Measurements from ENCODE around the gene BAIAP3. TPM values are rescaled to one million over a fixed set of nuclear protein-coding genes. Genes with fewer than 3 reads are reported as not detected.
A peak's percentile ranks its signal among the peaks of the same experiment; 100 is the strongest.

Gene BAIAP3
- total RNA-seq, 2 experiments from 2014 or later = 3.4 to 3.9 TPM

DNA sequence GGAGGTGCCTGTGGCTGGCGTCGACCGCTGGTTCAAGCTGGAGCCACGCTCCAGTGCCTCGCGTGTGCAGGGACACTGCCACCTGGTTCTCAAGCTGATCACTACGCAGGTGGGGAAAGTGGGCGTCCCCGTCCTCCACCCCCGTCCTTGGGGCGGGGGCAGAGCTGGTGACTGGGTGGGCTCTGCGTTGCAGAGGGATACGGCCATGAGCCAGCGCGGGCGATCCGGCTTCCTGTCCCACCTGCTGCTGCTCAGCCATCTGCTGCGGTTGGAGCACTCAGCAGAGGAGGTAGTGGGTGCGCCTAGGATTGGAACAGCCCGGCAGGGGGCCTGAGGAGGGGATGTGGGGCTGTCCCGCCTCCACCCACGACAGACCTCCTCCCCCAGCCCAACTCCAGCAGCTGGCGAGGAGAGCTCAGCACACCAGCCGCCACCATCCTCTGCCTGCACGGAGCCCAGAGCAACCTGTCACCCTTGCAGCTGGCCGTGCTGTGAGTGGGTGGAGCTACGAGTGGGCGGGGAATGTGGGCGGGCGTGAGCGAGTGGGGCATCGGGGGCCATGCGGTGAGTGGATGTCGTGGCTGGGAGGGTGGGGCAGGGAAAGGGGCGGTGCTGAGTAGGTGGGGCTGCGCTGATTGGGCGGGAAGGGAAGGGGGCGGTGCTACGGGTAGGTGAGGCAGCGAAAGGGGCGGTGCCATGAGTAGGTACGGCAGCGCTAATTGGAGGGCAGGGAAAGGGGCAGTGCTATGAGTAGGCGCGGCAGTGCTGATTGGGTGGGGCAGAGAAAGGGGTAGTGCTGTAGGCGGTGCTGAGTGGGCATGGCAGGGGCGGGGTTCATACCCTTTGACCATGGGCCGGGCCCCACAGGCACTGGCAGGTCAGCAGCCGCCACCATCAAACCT, 9.3 kb downstream of the BAIAP3 start:
- Mint-ChIP-seq H3K27ac (no peak overlapping the region), H3K4me3 (peak overlapping the region; percentile 56), H3K4me1 (peaks cover 13% of the 10 kb centered on the region), H3K36me3 (ENCODE audit: low read depth) (no peaks in the 10 kb centered on the region), H3K9me3 (no peaks in the 10 kb centered on the region), H3K27me3 (no peaks in the 10 kb centered on the region)
- peak; percentile 96 for DNase-seq
- ChIA-PET CTCF (interaction anchor here (1.0 to 1.9 kb wide), 4 partner anchors 11 to 269 kb away, joined by 3 to 6 read pairs (median 5); partner anchors contain the start of genes CRAMP1, IFT140 and UQCC4), POLR2A (interaction anchor here (0.6 to 2.5 kb wide), 7 partner anchors 11 to 813 kb away, joined by 3 to 12 read pairs (median 3); partner anchors contain the start of genes JPT2, TRAF7, UBE2I and UQCC4)

DNA sequence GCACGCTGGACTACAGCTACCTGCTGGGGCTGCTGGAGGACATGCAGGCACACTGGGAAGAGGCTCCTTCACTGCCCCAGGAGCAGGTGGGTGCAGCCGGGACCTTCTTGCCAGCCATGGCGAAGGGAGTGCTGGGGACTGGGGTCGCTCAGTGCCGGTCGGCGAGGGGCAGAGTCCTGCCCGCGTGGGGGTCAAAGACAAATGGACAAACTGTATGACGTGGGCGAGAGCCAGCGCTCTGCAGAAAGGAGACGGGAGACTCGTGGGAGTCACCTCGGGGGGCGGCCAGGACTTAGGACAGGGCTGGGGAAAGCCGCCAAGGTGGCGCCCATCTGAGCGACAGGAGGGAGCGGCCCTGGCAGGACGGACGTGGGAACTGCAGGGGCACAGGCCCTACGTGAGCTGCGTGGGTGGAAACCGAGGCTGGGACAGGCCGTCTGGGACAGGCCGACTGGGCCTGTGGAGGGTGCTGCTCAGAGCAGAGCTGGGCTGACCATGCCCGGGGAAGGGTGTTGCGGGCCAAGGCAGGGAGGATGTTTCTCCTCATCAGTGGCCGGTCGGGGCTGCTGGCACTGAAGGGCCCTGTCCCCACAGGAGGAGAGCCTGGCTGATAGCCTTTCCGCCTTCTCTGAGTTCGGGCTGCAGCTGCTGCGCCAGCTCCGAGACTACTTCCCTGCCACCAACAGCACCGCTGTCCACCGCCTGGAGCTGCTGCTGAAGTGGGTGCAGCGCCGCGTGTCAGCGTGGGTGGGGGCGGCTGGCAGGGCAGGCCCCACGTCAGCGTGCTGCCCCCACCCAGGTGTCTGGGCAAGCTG, 10.2 kb downstream of the BAIAP3 start:
- no peaks in the 10 kb centered on the region for H3K9me3 Mint-ChIP-seq
- no peak for DNase-seq
- peaks cover 13% of the 10 kb centered on the region for H3K4me1 Mint-ChIP-seq
- H3K27ac Mint-ChIP-seq = no peak overlapping the region
- POLR2A ChIA-PET = interaction anchor here (1.0 to 2.5 kb wide), 5 partner anchors 12 to 812 kb away, joined by 3 to 12 read pairs (median 3); partner anchors contain the start of genes JPT2, TRAF7 and UBE2I
- no peaks in the 10 kb centered on the region for H3K27me3 Mint-ChIP-seq
- CTCF ChIA-PET = interaction anchor here (1.0 to 1.9 kb wide), 4 partner anchors 11 to 268 kb away, joined by 3 to 6 read pairs (median 5); partner anchors contain the start of genes CRAMP1, IFT140 and UQCC4
- no peak overlapping the region for H3K4me3 Mint-ChIP-seq
- no peaks in the 10 kb centered on the region for H3K36me3 Mint-ChIP-seq (ENCODE audit: low read depth)

GRCh38 chr16:1344499-1344898, 11.1 kb downstream of the BAIAP3 start:
- Mint-ChIP-seq H3K27ac (no peak overlapping the region), H3K4me3 (no peak overlapping the region), H3K36me3 (ENCODE audit: low read depth) (no peaks in the 10 kb centered on the region), H3K9me3 (no peaks in the 10 kb centered on the region), H3K4me1 (peaks cover 13% of the 10 kb centered on the region), H3K27me3 (no peaks in the 10 kb centered on the region)
- ChIA-PET POLR2A (interaction anchor here (0.7 to 1.1 kb wide), 3 partner anchors 35 to 906 kb away, joined by 3 read pairs; partner anchors contain the start of genes EME2 and MRPS34), CTCF (no interaction called here)
- DNase-seq = no peak

- CTCF ChIA-PET = no interaction called here
- POLR2A ChIA-PET = interaction anchor here (0.9 kb wide), 1 partner anchor 427 kb away, joined by 3 read pairs; the partner anchor contains the start of genes EME2 and MRPS34
- H3K27ac Mint-ChIP-seq = no peak overlapping the region
- no peaks in the 10 kb centered on the region for H3K9me3 Mint-ChIP-seq
- H3K36me3 Mint-ChIP-seq (ENCODE audit: low read depth) = no peaks in the 10 kb centered on the region
- no peak overlapping the region for H3K4me3 Mint-ChIP-seq
- peaks cover 15% of the 10 kb centered on the region for H3K4me1 Mint-ChIP-seq
- no peaks in the 10 kb centered on the region for H3K27me3 Mint-ChIP-seq
- DNase-seq = no peak
These were observed 11.6 kb downstream of the BAIAP3 start for GRCh38 chr16:1345087-1345486.

DNA sequence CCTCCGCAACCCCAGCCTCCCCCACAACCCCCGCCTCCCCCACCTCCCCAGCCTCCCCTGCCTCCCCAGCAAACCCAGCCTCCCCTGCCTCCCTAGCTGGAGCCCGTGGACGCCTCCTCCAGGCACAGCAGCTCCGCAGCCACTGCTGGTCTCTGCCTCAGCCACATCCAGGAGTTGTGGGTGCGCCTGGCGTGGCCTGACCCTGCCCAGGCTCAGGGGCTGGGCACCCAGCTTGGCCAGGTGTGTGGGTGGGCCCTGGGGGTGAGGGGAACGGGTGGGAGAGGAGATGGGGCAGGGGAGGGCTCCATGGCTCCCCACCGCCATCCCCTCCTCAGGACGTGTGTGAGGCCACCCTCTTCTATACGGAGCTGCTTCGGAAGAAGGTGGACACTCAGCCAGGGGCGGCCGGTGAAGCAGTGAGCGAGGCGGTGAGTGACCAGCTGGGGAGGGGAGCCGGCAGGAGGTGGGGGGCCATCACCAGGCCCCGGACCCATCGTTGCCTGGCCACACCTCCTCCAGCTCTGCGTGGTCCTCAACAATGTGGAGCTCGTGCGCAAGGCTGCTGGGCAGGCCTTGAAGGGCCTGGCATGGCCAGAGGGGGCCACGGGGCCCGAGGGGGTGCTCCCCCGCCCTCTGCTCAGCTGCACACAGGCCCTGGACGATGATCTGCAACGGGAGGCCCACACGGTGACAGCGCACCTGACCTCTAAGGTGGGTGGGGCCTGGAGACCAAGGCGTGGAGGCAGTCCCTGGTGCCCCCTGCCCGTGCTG, 12.4 kb downstream of the BAIAP3 start:
- Mint-ChIP-seq H3K27me3 (no peaks in the 10 kb centered on the region), H3K27ac (no peak overlapping the region), H3K36me3 (ENCODE audit: low read depth) (no peaks in the 10 kb centered on the region), H3K9me3 (no peaks in the 10 kb centered on the region), H3K4me3 (no peak overlapping the region), H3K4me1 (peaks cover 23% of the 10 kb centered on the region)
- ChIA-PET CTCF (no interaction called here), POLR2A (interaction anchor here (0.9 to 1.6 kb wide), 2 partner anchors 11 to 427 kb away, joined by 3 to 5 read pairs; partner anchors contain the start of genes EME2 and MRPS34)
- no peak for DNase-seq

DNA sequence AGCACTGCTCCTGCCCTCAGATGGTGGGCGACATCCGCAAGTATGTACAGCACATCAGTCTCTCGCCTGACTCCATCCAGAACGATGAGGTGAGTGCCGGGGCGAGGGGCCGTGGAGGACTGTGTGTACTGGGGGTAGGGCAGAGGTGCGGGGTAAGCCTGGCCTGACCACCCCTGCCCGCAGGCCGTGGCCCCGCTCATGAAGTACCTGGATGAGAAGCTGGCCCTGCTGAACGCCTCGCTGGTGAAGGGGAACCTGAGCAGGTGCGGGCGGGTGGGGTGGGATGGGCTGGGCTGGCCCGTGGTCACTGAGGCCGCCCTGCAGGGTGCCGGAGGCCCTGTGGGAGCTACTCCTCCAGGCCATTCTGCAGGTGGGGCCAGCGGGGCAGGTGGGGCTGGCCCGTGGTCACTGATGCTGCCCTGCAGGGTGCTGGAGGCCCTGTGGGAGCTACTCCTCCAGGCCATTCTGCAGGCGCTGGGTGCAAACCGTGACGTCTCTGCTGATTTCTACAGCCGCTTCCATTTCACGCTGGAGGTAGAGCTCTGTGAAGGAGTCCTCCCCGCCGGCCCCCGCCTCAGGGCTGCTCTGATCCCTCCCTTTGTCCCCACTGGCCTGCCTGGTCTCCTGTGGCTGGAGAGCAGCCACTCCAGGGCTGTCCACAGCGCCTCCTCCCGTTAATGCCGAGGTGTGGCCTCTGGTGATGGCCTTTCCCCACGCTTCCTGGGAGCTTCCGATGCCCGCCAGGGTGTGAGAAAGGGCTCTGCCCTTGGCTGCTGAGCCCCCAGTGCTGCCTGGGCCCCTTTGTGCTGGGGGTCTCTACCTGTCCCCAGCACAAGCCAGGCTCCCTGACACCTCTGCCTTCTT, 13.2 kb downstream of the BAIAP3 start:
- Mint-ChIP-seq H3K36me3 (ENCODE audit: low read depth) (no peaks in the 10 kb centered on the region), H3K4me3 (no peak overlapping the region), H3K4me1 (peaks cover 26% of the 10 kb centered on the region), H3K27me3 (no peaks in the 10 kb centered on the region), H3K9me3 (no peaks in the 10 kb centered on the region), H3K27ac (no peak overlapping the region)
- POLR2A ChIA-PET = interaction anchor here (0.7 to 1.6 kb wide), 3 partner anchors 12 to 74 kb away, joined by 3 to 5 read pairs (median 3); partner anchors contain the start of gene UQCC4
- no peak for DNase-seq
- CTCF ChIA-PET = no interaction called here

GRCh38 chr16:1347286-1347855, 13.9 kb downstream of the BAIAP3 start:
- no peak for DNase-seq
- peaks cover 29% of the 10 kb centered on the region for H3K4me1 Mint-ChIP-seq
- ChIA-PET CTCF (no interaction called here), POLR2A (interaction anchor here (0.7 to 1.6 kb wide), 3 partner anchors 12 to 38 kb away, joined by 3 to 5 read pairs (median 3); partner anchors contain the start of gene UBE2I)
- H3K27me3 Mint-ChIP-seq = no peaks in the 10 kb centered on the region
- no peaks in the 10 kb centered on the region for H3K36me3 Mint-ChIP-seq (ENCODE audit: low read depth)
- no peak overlapping the region for H3K27ac Mint-ChIP-seq
- no peaks in the 10 kb centered on the region for H3K9me3 Mint-ChIP-seq
- no peak overlapping the region for H3K4me3 Mint-ChIP-seq

DNA sequence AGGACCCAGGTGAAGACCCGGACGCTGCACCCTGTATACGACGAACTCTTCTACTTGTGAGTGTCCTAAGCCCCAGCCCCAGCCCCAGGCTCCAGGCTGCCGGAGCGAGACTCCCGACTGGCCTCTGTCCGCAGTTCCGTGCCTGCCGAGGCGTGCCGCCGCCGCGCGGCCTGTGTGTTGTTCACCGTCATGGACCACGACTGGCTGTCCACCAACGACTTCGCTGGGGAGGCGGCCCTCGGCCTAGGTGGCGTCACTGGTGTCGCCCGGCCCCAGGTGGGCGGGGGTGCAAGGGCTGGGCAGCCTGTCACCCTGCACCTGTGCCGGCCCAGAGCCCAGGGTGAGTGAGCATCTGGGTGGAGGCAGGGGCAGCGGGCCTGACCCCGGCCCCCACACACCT, 14.5 kb downstream of the BAIAP3 start:
- no peaks in the 10 kb centered on the region for H3K27me3 Mint-ChIP-seq
- ChIA-PET POLR2A (interaction anchor here (0.9 kb wide), 1 partner anchor 39 kb away, joined by 3 read pairs; the partner anchor contains the start of gene UBE2I), CTCF (no interaction called here)
- peaks cover 27% of the 10 kb centered on the region for H3K4me1 Mint-ChIP-seq
- no peak for DNase-seq
- no peak overlapping the region for H3K27ac Mint-ChIP-seq
- H3K36me3 Mint-ChIP-seq (ENCODE audit: low read depth) = no peaks in the 10 kb centered on the region
- no peak overlapping the region for H3K4me3 Mint-ChIP-seq
- no peaks in the 10 kb centered on the region for H3K9me3 Mint-ChIP-seq

DNA sequence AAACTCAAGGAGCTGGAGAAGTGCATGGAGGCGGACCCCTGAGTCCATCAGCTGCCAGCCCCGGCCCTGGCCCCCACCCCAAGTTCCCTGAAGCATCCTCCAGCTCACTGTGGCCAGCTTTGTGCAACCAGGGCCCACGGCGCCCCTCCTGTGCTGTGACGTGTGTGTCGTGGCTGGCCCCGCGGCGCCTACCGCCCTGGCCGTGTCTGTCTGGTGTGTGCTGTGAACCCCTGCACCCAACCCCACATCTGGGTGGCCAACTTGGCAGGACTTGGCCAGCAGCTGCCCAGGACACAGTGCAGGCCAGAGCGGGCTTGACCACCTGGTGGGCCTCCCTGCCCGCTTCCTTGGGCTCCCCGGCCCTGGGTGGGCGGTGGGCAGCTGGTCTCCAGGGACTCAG, 15.0 kb downstream of the BAIAP3 start:
- no peaks in the 10 kb centered on the region for H3K36me3 Mint-ChIP-seq (ENCODE audit: low read depth)
- H3K4me3 Mint-ChIP-seq = no peak overlapping the region
- no peaks in the 10 kb centered on the region for H3K9me3 Mint-ChIP-seq
- DNase-seq = no peak
- no peaks in the 10 kb centered on the region for H3K27me3 Mint-ChIP-seq
- no peak overlapping the region for H3K27ac Mint-ChIP-seq
- ChIA-PET POLR2A (no interaction called here), CTCF (no interaction called here)
- H3K4me1 Mint-ChIP-seq = peaks cover 26% of the 10 kb centered on the region

DNA sequence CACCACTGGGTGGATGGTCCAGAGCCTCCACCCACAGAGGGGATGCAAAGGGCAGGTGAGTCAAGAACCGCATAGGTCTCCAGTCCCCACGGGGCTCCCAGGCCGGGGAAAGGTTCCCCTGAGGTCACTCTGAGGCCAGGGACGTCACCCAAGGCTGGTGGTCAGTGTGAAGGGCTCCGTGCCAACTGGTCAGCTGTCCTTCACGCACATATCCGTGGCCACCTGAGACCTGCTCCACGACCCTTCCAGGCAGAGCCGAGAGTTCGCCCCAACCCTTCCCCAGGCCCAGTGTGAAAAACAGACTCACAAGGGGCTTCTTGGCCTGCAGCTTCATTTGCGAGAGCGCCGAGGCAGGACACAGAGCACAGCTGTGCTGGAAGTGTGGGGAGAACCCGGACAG, 15.5 kb downstream of the BAIAP3 start:
- no peaks in the 10 kb centered on the region for H3K36me3 Mint-ChIP-seq (ENCODE audit: low read depth)
- no peak overlapping the region for H3K27ac Mint-ChIP-seq
- no peaks in the 10 kb centered on the region for H3K9me3 Mint-ChIP-seq
- H3K4me3 Mint-ChIP-seq = no peak overlapping the region
- DNase-seq = no peak
- peaks cover 31% of the 10 kb centered on the region for H3K4me1 Mint-ChIP-seq
- ChIA-PET CTCF (no interaction called here), POLR2A (no interaction called here)
- no peaks in the 10 kb centered on the region for H3K27me3 Mint-ChIP-seq

DNA sequence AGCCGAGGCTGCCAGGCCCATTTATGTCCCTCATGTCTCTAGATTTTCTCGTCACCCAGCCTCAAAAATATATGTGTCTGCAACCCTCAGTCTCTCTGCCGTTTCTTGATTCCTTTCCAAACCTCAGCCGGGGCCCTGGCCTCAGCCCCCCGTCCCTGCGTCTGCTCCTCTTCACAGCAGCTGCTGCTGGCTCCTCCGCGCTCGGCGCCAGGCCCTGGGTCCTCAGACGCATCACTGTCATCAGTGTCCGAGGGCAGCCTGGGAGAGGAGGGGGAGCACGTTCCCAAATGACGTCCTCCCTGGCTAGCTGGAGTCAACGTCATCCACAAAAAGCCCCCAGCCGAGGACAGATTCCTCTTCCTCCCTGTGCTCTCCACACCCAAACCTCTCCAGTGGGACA, 15.9 kb downstream of the BAIAP3 start:
- Mint-ChIP-seq H3K36me3 (ENCODE audit: low read depth) (no peaks in the 10 kb centered on the region), H3K27ac (no peak overlapping the region), H3K27me3 (no peaks in the 10 kb centered on the region), H3K4me3 (no peak overlapping the region), H3K9me3 (no peaks in the 10 kb centered on the region), H3K4me1 (peaks cover 34% of the 10 kb centered on the region)
- no peak for DNase-seq
- CTCF ChIA-PET = no interaction called here
- POLR2A ChIA-PET = no interaction called here
